H1 (cell line): ENCODE results near the gene GPR176. TPM values are rescaled to one million over a fixed set of nuclear protein-coding genes. Genes with fewer than 3 reads are reported as not detected.

Experiments
- ATF2 ChIP-seq: IDR thresholded peaks from 2 replicates; pipeline ENCODE4 v1.6.1; 2012; ENCODE audit warnings: low read length, inconsistent platforms
- CBX5 ChIP-seq: fragments of 300-800, 300-1000 bp; sonication (generic); IDR thresholded peaks from 2 replicates; pipeline ENCODE4 v1.7.1; 2016; ENCODE audit warnings: antibody characterized with exemption, low read length, low read depth
- CBX8 ChIP-seq: fragments of 300-800, 300-1000 bp; sonication (generic); IDR thresholded peaks from 2 replicates; pipeline ENCODE4 v1.7.1; 2016; ENCODE audit warnings: low read depth, low read length, borderline replicate concordance
- CHD7 ChIP-seq: fragments of 300-600 bp; sonication (generic); IDR thresholded peaks from 2 replicates; pipeline ENCODE4 v1.7.1; 2012; ENCODE audit warnings: low read length, moderate library complexity, mild to moderate bottlenecking, inconsistent platforms; ENCODE audit not compliant: insufficient replicate concordance
- EGR1 ChIP-seq: IDR thresholded peaks from 2 replicates; pipeline ENCODE4 v1.6.1; 2011; ENCODE audit warnings: low read depth, low read length, borderline replicate concordance
- KDM4A ChIP-seq: IDR thresholded peaks from one replicate; pipeline ENCODE4 v1.7.1; 2012; ENCODE audit warnings: low read depth, mild to moderate bottlenecking, moderate library complexity, low read length, inconsistent platforms; ENCODE audit not compliant: severe bottlenecking
- MAFK ChIP-seq: IDR thresholded peaks from 2 replicates; pipeline ENCODE4 v1.6.1; 2012; ENCODE audit warnings: low read depth, mild to moderate bottlenecking, improper control_type of control experiment, low read length
- RNF2 ChIP-seq: fragments of 200-900, 300-1000 bp; sonication (generic); IDR thresholded peaks from 2 replicates; pipeline ENCODE4 v1.7.1; 2016; ENCODE audit warnings: borderline replicate concordance, low read depth, mild to moderate bottlenecking, antibody characterized with exemption, low read length; ENCODE audit not compliant: poor library complexity, severe bottlenecking; ENCODE audit errors: missing control alignments
- TEAD4 ChIP-seq: IDR thresholded peaks from 2 replicates; pipeline ENCODE4 v1.6.1; 2012; ENCODE audit warnings: low read depth, low read length, inconsistent platforms, mixed read lengths
- polyA plus RNA-seq, 7 experiments: library from polyadenylated mRNA; depleted of rRNA in 3 of 7; stranded (reverse) in 5 of 7; unstranded in 2 of 7; fragments of >200 nt in 5 of 7; fragments of 200-250 nt in 2 of 7; gene quantifications; 1 replicate in 5 of 7; 2 replicates in 1 of 7; 4 replicates in 1 of 7; pipeline versions ENCODE4 v1.2.1 to v1.2.3, GENCODE V29; 2011 to 2013; ENCODE audit warnings: missing spikeins in 2 of 7, mixed read lengths in 2 of 7
- total RNA-seq: library from RNA; stranded (reverse); fragmentation: NEBNext Ultra II Directional; extraction: Animal tissue kit (Norgen Biotek cat#: 25700); gene quantifications from 2 replicates; pipeline ENCODE4 v1.2.1, GENCODE V29; 2021

Gene GPR176
- total and polyA plus RNA-seq, 2 of the 8 experiments (the other 6 are each of a cell fraction or from before 2014, with no cell fraction given): 190 to 281 TPM

- TF ChIP-seq ATF2 (no peak), EGR1 (no peak), TEAD4 (no peak), CBX8 (no peak), RNF2 (no peak), CHD7 (no peak), CBX5 (no peak), MAFK (no peak), KDM4A (no peak)
Measured at GRCh38 chr15:39969002-39969394, 48.9 kb upstream of the GPR176 start (continued).
